ENCODE measurements around the gene ZNF512B.

Gene ZNF512B

DNA sequence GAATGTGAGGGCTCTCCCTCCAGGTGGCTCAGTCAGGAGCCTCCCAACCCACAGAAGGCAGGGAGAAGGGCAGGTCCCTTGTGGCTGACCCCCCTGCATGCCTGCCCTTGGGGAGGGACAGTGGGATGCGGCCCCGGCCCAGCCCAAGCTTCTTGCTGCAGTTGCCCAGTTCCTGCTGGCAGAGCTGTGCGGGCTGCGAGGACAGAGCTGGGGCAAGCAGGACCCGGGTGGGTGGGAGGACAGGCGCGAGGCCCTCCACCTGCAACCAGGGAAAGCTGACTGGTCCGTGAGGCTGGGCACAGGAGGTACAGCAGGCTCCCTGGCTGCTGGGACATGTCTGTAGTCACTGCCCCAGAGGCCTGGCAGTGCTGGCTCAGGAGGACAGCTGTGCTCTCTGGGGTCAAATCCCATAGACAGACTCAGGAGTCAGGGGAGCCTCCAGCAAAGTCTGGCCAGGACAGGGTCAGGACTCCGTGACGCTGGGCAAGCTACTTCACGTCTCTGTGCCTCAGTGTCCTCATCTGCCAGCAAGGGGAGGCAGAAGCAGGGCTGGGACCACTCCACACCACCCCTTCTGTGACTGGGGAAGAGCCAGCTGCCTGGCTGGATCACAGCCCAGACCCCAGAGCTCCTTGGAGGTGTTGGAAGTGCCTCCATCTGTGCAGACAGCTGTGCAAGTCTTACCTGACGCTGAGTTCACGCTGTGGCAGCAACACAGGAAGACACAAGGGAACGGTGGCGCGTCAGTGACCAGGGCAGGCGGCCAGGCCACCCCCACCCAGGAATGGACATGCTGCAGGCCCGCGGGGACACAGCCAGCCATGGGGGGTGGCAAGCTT, 26.5 kb downstream of the ZNF512B start:
- TF ChIP-seq ZNF274 (IDR thresholded peaks at IDR 0.05; ENCODE audit: low read depth, low read length) = no peak
- H3K4me3 ChIP-seq (ENCODE audit: low read length) = no peak overlapping the region

DNA sequence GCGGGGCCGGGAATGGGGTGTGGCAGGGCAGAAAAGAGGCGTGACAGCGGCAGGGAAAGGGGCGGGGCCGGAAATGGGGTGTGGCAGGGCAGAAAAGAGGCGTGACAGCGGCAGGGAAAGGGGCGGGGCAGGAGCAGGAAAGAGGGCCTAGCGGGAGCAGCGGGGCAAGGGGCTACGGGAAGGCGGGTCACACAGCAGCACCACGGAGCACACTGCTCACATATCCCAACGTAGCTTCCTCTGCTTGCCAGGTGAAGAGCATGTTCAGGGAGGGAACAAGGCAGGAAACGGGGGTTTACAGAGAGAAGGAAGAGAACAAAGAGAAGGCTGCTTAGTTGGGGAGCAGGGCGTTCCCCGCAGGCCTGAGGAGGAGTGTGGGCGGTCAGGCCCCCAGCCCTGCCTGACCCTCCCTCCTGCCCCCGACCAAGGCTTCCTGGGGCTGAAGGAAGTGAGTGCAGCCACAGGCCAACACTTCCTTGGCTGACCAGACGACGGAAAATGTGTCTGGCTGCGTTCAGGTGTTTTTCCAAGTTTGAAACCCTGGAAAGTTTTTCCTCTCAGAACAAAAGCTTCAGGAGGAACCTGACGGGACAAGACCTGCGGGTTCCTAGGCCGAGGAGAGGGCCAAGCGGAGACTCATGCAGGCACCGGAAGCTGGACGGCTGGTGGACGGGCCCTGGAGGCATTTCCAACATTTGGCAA, 27.3 kb downstream of the ZNF512B start:
- no peak overlapping the region for H3K4me3 ChIP-seq (ENCODE audit: low read length)
- no peak for TF ChIP-seq ZNF274 (IDR thresholded peaks at IDR 0.05; ENCODE audit: low read depth, low read length)

DNA sequence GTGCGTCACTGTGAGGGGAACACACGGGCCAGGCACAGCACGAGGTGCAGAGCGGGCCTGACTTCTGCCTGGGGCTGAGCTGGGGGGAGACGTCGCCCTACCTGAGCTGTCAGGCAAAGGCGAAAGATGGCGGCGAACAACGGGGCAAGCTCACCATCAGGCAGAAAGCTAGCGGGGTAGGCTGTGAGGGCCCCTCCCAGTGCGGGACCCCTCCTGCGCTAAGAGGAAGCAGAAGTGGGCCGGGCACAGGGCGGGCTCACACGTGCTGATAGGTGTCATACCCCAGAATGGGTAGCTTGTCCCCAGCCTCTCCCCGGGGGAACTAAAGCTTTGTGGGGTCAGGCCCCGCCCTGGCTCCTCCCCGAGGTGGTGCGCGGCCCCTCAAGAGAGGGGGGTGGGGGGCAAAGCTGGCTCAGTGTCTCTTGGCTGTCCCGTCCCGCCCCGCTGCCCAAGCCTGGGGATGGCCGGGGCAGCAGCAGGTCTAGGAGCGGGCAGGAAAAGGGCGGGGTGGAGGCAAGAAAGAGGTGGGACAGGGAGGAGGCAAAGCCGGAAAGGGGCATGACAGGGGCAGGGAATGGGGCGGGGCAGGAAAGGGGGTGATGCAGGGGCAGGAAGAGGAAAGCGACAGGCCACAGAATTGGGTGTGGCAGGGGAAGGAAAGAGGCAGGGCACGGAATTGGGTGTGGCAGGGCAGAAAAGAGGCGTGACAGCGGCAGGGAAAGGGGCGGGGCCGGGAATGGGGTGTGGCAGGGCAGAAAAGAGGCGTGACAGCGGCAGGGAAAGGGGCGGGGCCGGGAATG, 28.2 kb downstream of the ZNF512B start:
- H3K4me3 ChIP-seq (ENCODE audit: low read length) = no peak overlapping the region
- TF ChIP-seq ZNF274 (IDR thresholded peaks at IDR 0.05; ENCODE audit: low read depth, low read length) = no peak

DNA sequence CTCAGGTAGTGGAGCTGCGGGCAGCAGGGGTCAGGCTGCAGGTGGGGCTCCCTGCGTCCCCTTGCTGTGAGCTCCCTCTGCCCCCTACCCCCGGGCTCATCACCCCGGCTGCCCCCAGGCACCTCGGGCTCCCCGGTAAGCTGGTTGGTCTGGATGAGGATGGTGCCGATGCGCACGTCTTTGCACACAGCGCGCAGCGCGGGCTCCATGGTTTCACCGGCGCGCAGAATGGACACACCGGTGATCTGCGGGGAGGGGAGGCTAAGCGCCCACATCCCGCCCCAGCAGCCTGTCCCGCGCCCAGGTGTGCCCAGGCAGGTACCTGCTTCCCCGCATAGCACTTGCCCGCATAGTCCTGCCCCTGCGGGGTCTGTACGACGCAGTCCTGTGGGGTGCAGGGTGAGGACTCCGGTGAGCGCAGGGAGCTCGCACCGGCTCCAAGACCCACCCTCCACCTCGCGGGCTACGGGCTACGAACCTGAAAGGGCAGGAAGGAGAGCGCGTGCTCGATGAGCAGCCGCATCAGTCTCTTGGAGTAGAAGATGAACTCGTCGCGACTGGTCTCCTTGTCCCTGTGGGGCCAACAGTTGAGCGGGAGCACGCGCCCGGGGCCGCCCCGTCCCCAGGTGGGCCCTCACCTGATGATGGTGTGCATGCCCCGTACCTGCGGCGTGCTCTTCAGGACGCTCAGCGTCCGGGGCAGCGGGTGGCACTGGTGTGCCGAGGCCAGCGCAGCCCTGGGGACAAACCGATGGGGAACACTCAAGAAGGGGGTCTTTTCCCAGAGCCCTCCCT, 29.1 kb downstream of the ZNF512B start:
- no peak for TF ChIP-seq ZNF274 (IDR thresholded peaks at IDR 0.05; ENCODE audit: low read depth, low read length)

DNA sequence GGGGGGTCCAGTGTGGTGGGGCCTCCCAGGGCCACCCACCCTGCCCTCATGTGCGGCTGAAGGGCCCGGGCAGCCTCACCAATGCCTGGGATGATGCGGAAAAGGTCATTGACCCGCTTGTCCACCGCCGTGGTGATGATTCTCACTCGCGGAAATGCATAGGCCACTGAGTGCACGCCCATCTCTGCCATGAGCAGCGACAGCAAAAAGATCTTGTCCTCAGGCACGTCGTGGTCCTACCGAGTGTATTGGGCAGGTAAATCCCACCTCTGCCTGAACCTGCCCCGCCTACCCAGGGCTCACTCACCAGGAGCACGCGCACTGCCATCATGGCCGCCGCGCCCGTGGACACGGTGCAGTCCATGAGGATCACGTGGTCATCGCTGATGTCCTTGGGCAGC, 29.7 kb downstream of the ZNF512B start:
- H3K4me3 ChIP-seq (ENCODE audit: low read length) = no peak overlapping the region
- no peak for TF ChIP-seq ZNF274 (IDR thresholded peaks at IDR 0.05; ENCODE audit: low read depth, low read length)

More for the DNA sequence above, 29.1 kb downstream of the ZNF512B start:
- no peak overlapping the region for H3K4me3 ChIP-seq (ENCODE audit: low read length)

DNA sequence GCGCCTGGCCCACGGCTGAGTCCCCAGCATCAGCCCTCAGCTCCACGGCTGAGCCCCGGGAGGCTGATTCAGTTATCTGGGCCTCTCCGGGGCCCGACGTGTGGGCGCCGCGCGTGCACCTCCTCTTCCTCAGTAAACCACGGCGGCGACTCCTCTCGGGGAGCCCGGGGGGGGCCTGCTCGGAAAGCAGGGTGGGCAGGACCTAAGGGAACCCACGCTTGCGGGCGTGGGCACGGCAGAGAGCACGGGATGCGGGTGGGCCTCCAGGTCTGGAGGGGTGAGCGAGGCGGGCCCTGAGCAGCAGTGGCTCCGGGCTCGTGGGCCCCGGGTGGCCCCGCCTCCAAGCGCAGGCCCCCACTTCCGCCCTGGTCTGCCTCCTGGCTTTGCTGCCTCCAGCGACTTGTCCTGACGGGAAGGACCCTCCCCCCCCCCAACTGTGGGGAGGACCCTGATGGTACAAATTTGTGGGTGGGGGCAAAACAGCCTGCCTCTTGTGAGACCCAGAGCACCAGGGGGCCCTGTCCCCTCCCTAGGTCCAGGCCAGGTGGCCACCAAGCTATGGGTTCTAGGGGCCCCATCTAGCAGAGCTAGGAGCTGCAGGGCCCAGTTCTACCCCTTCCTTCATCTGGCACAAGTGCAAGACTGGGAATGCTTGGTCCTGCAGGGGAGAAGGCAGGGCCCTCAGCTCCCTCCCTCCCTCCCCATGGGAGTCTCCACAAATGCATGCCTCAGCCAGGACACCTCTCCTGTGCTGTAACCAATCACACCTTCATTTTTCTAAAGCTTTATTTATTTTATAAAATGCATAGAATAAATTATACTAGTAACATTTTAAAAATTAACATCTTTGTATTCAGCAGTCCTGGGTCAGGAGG, 30.4 kb downstream of the ZNF512B start:
- TF ChIP-seq ZNF274 (IDR thresholded peaks at IDR 0.05; ENCODE audit: low read depth, low read length) = no peak
- H3K4me3 ChIP-seq (ENCODE audit: low read length) = no peak overlapping the region

DNA sequence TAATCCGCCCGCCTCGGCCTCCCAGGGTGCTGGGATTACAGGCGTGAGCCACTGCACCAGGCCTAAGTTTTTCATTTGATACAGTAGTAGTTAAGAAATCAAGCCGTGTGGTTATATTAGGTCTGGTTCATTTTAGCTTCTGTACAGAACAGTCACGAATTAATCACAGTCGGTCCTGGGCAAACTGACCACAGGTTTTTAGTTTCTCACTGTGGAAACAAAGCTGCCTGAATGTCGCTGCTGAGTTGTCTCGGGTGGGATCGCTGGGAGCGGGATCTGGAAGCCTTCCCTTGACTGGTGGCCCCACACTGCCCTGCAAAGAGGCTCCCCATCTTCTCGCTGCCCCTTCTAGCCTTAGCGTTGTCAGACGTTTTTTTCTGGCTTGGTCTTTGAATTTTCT, 32.1 kb downstream of the ZNF512B start:
- TF ChIP-seq ZNF274 (IDR thresholded peaks at IDR 0.05; ENCODE audit: low read depth, low read length) = no peak
- H3K4me3 ChIP-seq (ENCODE audit: low read length) = no peak overlapping the region

DNA sequence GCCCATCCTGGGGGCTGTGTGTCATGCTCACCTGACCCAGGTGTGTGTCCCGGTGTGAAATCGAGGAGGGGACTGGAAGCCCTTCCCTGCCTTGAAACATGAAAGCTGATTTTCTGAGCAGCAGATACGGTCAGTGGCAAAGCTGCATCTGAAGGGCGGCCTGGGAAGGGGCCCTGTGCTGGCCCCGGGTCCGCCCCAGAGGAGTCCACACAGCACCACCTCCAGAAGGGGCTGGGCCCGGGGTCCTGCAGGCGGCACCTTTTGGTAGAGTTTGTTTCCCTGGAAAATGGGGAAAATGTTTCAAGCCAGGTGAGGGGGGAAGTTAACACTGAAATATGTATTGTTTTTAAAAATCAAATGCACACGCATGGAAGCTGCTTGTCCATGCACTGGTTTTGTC, 34.3 kb downstream of the ZNF512B start:
- H3K4me3 ChIP-seq (ENCODE audit: low read length) = no peak overlapping the region
- TF ChIP-seq ZNF274 (IDR thresholded peaks at IDR 0.05; ENCODE audit: low read depth, low read length) = no peak

DNA sequence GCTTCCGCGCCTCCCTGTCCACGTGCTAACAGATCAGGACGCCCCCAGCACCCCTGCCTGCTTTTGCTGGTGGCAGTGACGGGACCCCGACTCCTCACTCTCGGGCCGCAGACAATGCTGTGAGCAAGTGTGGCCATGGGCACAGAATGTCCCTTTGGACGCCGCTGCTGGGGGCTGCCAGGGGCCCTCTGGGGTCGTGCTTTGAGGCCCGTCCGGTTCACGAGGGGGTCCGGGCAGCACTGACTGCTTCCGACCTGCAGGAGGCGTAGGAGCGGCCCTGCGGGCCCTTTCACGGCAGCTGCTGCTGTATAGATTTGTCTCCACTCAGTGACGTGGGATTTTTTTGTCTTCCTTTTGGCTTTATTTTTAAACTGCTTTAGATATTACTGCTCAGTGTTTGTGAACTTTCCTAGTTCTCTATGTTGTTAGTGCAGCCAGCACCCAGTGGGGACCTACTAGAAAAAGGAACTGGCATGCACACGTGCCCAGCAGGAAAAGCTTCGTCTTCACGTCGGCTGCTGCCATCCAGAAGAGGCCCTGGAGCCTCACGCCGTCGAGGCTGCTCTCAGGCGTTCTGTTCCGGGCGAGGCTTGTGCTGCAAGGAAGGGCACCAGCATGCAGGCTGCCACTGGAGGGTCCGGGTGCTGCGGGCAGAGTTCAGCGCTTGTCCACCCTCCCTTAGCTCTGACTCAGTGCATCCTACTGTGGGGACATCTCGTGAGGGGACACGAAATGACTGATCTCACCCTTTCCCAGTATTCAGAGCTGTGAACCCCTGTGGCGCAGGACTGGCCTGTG, 35.3 kb downstream of the ZNF512B start:
- TF ChIP-seq ZNF274 (IDR thresholded peaks at IDR 0.05; ENCODE audit: low read depth, low read length) = no peak
- H3K4me3 ChIP-seq (ENCODE audit: low read length) = no peak overlapping the region

DNA sequence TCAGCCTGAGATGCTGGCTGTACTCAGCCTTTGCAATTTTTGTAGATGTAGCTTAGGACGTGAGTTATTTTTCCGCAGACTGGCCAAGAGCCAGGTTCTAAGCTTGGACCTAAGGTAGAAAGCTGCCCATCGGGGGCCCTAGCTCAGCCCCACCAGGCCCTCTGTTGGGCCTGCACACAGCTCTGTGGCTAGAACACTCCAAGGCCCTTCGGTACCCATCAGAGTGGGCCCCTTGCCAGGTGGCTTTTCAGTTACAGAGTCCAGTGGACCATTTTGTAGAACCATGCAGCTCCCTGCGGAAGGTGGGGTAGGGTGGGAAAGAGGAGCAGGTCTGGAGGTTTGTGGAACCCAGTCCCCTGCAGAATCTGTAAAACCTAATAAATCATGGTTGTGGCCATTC, 36.1 kb downstream of the ZNF512B start:
- no peak overlapping the region for H3K4me3 ChIP-seq (ENCODE audit: low read length)
- TF ChIP-seq ZNF274 (IDR thresholded peaks at IDR 0.05; ENCODE audit: low read depth, low read length) = no peak

DNA sequence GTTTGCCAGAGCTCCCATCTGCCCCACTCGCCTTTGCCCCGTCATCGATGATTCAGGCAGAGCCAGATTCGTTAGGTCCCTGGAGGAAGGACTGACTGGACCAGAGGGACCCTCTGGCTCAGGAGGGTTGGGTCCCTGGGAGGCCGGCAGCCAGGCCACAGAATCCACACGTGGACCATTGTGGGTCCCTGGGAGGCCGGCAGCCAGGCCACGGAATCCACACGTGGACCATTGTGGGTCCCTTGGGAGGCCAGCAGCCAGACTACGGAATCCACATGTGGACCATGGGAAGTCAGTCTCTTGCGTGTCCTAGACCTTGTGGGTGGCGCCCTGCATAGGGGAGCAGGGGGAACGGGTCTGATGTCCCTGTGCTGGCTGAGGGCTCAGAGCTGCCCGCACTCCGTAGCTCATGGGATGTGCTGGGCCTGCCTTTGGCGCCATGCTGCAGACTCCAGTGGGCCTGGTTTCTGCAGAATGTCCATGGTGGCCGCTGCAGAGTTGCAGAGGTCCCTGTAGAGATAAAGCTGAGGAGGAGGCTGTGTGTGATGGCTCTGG, 37.0 kb downstream of the ZNF512B start:
- TF ChIP-seq ZNF274 (IDR thresholded peaks at IDR 0.05; ENCODE audit: low read depth, low read length) = no peak
- no peak overlapping the region for H3K4me3 ChIP-seq (ENCODE audit: low read length)

DNA sequence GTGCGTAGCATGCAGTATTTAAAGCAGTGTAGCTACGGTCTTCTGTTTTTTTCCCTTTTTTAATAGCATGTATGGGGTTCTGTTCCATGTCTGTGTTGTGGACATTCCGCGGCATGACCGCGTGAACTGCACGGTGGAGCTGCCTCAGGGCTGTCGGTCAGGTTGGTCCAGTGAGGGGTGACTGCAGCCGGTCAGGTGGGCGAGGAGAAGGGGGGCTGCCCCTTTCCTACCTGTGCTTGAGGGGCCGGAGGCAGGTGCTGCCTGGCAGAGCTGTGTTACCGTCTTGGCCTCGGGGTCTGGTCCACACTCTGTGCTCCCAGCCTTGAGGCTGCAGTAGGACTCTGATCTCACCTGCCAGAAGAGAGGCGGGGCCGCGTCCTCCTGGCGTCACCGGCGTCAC, 38.0 kb downstream of the ZNF512B start:
- H3K4me3 ChIP-seq (ENCODE audit: low read length) = no peak overlapping the region
- no peak for TF ChIP-seq ZNF274 (IDR thresholded peaks at IDR 0.05; ENCODE audit: low read depth, low read length)
